Stimulated activated CD4-positive, alpha-beta T cell treated with anti-CD3 and anti-CD28 coated beads, Interleukin-1b, Interleukin-23, amount 100 ng/mL, for 48 hours (primary cell): ENCODE results near the gene DPM1.

Experiments used
- DNase-seq: peaks from one replicate; pipeline ENCODE4 v3.0.0-alpha.2; 2020

DPM1 gene

DNA sequence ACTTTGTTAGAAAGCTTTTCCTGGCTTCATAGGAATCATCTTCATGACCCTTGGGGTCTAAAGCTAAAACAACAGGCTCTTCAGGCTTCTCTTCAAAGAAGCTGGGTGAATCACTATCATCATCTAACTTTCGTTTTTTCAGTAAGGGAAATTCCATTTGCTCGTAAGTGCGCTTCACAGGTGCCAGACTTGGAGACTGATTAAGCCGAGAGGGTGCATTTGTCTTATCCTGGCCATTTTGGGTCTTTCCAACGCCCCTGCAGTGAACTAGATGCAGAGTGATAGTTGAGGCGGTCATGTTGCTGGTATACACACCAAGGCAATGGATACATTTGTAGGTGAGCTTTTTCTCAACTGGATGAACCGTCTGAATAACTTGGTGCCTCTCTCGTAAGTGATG is 65.9 kb downstream of the DPM1 start:
- DNase-seq: no peak

DNA sequence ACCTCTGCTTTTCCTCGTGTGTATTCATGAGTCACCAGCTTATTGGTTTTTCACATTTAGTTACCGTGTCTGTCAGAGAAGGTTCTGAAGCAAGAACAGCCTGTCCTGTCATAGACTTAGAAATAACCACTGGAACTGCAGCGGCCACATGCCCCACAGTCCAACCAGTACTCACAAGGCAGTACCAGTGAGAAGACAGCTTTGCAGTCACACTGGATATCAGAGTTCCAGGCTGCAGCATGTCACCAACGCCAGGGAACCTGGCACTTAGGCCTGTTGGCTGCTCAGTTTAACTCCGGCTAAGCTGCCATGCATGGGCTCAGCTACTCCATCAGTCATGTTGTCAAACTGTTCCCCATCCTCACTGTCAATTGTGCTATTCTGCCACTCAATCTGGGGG is 67.2 kb downstream of the DPM1 start:
- DNase-seq: no peak

DNA sequence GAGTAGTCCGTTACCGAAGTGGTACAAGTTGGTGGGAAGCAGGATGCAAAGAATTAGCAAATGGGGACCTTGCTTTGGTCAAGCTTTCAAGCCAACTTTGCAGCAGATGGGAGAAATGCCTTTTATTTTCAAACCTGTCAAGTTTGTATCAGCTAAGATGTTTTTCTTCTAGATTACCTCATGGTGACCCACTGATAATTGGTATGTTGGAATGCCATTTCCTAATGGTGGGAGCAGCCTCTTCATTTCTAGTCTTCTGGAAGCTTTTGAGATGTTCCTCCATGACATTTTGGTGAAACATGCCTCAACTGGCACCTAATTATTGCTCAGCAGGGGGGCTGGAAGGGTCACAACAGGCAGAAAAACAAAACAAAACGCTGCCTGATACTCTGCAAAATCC is 70.8 kb downstream of the DPM1 start:
- no peak for DNase-seq

DNA sequence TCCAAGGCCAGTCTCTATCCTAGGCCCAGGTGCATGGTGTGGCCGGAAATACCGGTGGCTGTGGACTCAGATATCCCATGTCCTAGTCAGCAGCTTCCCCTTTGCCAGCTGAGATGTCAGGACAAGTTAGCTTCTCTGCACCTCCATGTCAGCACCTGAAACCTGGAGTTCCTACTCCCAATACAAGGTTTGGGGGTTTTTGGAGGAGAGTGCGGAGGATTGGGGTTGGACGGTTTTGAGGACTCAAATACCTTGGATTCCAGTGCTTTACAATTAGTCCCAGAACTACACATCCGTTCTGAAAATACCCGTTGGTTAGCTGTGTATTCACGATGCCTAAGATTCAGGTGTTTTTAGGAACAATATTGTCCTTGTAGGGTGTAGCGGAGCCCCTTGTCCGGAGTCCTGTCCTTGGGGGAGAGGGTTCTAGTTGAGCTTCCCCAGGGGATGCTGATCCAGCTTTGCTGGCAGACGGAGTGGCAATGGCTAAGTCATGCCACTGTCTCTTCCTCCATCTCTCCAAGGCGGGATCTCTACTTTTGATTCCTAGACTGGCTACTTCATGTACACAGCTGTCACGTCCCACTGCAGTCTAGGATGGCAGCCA is 72.0 kb downstream of the DPM1 start:
- no peak for DNase-seq

DNA sequence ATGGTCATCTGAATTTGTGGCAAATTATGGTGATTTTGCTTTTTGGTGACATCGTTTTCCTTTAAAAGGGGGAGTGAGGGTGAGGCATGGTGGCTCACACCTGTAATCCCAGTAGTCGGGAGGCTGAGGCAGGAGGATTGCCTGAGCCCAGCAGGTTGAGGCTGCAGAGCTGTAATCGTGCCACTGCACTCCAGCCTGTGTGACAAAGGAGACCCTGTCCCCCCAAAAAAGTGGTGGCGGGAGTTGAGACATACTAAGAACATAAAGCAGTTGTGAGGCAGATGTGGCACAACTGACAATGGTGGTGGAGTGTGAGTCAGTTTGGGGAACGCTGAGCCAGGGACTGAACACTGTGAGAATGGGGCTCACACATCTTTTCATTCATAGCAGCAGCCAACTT is 72.6 kb downstream of the DPM1 start:
- no peak for DNase-seq

DNA sequence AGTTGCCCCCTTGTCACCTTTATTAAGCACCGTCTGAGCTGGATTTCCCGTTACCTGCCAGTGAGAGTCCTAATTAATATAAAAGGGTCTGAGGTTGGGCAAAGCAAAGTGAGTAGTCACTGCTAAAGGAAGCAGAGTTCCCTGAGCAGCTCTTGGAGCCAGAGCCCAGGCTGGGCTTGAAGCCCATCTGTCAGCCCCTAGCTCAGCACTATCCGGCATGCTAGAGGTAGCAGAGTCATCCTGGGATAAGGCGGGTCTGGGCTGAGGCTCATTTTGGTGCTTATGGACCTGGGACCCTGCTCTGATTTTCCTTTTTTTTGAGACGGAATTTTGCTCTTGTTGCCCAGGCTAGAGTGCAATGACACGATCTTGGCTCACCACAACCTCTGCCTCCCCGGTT is 73.3 kb downstream of the DPM1 start:
- DNase-seq: no peak
